Ovary (tissue), 9 donors: Measurements from ENCODE around the gene STARD5. TPM values are rescaled to one million over a fixed set of nuclear protein-coding genes. Genes with fewer than 3 reads are reported as not detected.

ENCODE experiments used
- DNase-seq, 5 donors: peaks; one replicate each; pipeline ENCODE4 v3.0.0-alpha.2; 2019 to 2020
- H3K27ac ChIP-seq, 2 donors: fragments of 200-600 bp; one replicate each; pipeline versions ENCODE4 v1.5.1 to v1.8.0; 2019 to 2022
- H3K27me3 ChIP-seq: fragments of 200-600 bp; one replicate; pipeline ENCODE4 v1.8.0; 2022
- H3K36me3 ChIP-seq: fragments of 200-600 bp; sonication (generic); one replicate; pipeline ENCODE4 v1.5.1; 2019
- H3K4me1 ChIP-seq: one replicate; pipeline ENCODE4 v1.8.1; 2013; ENCODE audit warnings: mild to moderate bottlenecking, moderate library complexity; ENCODE audit not compliant: insufficient read depth
- H3K4me3 ChIP-seq: fragments of 200-600 bp; sonication (generic); one replicate; pipeline ENCODE4 v1.5.1; 2017
- H3K9me3 ChIP-seq, 2 donors: fragments of 200-600 bp in 1 of 2; sonication (generic) in 1 of 2; one replicate each; pipeline versions ENCODE4 v1.5.1 to v1.8.1; 2013 to 2019; ENCODE audit warnings: mild to moderate bottlenecking in 1 of 2, moderate library complexity in 1 of 2
- EP300 ChIP-seq: sonication (generic); formaldehyde crosslinking; IDR thresholded peaks from one replicate; pipeline ENCODE4 v1.6.1; 2017; ENCODE audit warnings: antibody characterized with exemption
- POLR2A ChIP-seq: fragments of 450-650 bp; IDR thresholded peaks from one replicate; pipeline ENCODE4 v1.6.1; 2017; ENCODE audit warnings: antibody characterized with exemption, mild to moderate bottlenecking, moderate library complexity
- WGBS, 3 donors: extraction: QIAGEN DNeasy Blood & Tissue Kit in 1 of 3; methylation state at CpG; one replicate each; pipeline versions ENCODE4 v1.1.5 to v1.1.7; 2013 to 2017; 5-methylcytosine and 5-hydroxymethylcytosine counted together
- intact Hi-C, 4 donors: fragments of 100-400 bp; cut with DNase I; formaldehyde crosslinking; loops; one replicate each; pipeline versions ENCODE4 v1.11.0 to v1.15.1; 2022 to 2023
- polyA plus RNA-seq, 2 donors: library from polyadenylated mRNA; stranded (reverse); fragments of 200-250 nt in 1 of 2; fragments of 350-450 nt in 1 of 2; fragmentation: Illumina TruSeq in 1 of 2; extraction: RNeasy Lipid Tissue Mini Kit (QIAGEN cat#74804) in 1 of 2; gene quantifications; one replicate each; pipeline ENCODE4 v1.2.3, GENCODE V29; 2013 to 2014
- total RNA-seq, 7 donors: library from RNA; depleted of rRNA in 2 of 7; stranded (reverse); fragments of >200 nt in 2 of 7; fragmentation: NEBNext Ultra II Directional in 3 of 7; extraction: Animal tissue kit (Norgen Biotek cat#: 25700) in 3 of 7; gene quantifications; one replicate each; pipeline versions ENCODE4 v1.1.0 to v1.2.4, GENCODE V29; 2016 to 2023
- TF ChIP-seq, protein P1 (sequence below), 3 donors: fragments of 450-650 bp in 2 of 3; fragments of 200-600 bp in 1 of 3; IDR thresholded peaks; one replicate each; pipeline versions ENCODE4 v1.5.1 to v1.8.0; 2016 to 2022; ENCODE audit warnings: antibody characterized with exemption in 3 of 3, mild to moderate bottlenecking in 1 of 3
- donor health status: DM: no; HTN: no; CAD: no; lungs with moderate emphysema.
- donor health status: DM: no; HTN: no; CAD: no.
- donor health status: Bipolar disorder and iron deficiency.
- donor health status: DM: yes; HTN: yes; CAD: no.
- donor health status: DM: no; HTN: no; CAD: no.
- donor health status: DM: yes; HTN: yes; CAD: no.

STARD5 gene
- total and polyA plus RNA-seq, 9 donors: 3.8 to 9.4 (median 6.3) TPM

DNA sequence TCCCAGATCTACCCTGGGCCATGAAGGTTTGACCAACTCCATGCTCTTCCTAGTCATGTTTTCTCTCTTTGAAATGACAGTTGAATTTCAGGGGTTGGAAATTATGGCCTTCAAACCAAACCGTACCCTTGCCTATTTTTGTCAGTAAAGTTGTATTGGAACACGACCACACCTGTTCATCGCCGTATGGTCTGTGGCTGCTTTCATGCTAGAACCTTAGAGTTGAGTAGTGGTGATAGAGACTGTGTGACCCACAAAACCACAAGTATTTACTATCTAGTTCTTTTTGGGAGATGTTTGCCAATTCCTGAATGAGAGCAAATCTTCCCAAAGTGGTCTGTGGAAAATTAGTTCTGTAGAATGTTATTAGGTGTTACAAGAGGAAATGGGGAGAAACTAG lies 24.0 kb upstream of the STARD5 start:
- intact Hi-C loops: no loop called here
- WGBS, 3 donors: 77 to 91% (median 82%) methylated on average over 4 of the region's 4 CpGs
- Histone ChIP-seq H3K36me3 (no peaks in the 10 kb centered on the region), H3K27me3 (no peaks in the 10 kb centered on the region), H3K4me1 (no peaks in the 10 kb centered on the region), H3K9me3 (no peaks in the 10 kb centered on the region), H3K4me3 (no peak overlapping the region), H3K27ac (no peak overlapping the region)
- no peak for TF ChIP-seq EP300
- TF ChIP-seq POLR2A: no peak
- TF ChIP-seq, protein P1, sequence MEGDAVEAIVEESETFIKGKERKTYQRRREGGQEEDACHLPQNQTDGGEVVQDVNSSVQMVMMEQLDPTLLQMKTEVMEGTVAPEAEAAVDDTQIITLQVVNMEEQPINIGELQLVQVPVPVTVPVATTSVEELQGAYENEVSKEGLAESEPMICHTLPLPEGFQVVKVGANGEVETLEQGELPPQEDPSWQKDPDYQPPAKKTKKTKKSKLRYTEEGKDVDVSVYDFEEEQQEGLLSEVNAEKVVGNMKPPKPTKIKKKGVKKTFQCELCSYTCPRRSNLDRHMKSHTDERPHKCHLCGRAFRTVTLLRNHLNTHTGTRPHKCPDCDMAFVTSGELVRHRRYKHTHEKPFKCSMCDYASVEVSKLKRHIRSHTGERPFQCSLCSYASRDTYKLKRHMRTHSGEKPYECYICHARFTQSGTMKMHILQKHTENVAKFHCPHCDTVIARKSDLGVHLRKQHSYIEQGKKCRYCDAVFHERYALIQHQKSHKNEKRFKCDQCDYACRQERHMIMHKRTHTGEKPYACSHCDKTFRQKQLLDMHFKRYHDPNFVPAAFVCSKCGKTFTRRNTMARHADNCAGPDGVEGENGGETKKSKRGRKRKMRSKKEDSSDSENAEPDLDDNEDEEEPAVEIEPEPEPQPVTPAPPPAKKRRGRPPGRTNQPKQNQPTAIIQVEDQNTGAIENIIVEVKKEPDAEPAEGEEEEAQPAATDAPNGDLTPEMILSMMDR (IDR thresholded peaks at IDR 0.05): no peak
- DNase-seq: no peak

DNA sequence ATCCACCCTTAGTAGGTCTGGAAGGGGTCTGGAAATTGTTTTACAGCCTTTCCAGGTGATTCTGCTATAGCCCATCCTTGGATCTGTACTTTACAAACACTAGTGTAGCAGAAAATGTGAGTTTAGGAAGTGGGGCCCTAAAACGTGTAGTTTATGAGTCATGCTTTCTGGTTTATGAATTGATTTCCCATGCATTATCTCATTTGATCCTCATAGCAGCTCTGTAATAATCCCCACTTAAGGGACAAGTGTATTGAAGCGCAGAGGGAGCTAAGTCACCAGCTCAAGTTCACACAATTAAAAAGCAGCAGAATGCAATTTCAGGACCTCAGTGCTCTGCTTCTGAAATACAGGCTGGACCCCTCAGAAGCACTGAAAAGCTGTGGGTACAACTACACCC lies 22.7 kb upstream of the STARD5 start:
- DNase-seq: no peak
- Histone ChIP-seq H3K9me3 (no peaks in the 10 kb centered on the region), H3K4me1 (no peaks in the 10 kb centered on the region), H3K36me3 (no peaks in the 10 kb centered on the region), H3K27ac (no peak overlapping the region), H3K27me3 (no peaks in the 10 kb centered on the region), H3K4me3 (no peak overlapping the region)
- intact Hi-C loops: no loop called here
- WGBS, 3 donors: 70 to 73% (median 71%) methylated on average over 2 of the region's 2 CpGs
- TF ChIP-seq, protein P1 (IDR thresholded peaks at IDR 0.05): no peak
- TF ChIP-seq EP300: no peak

DNA sequence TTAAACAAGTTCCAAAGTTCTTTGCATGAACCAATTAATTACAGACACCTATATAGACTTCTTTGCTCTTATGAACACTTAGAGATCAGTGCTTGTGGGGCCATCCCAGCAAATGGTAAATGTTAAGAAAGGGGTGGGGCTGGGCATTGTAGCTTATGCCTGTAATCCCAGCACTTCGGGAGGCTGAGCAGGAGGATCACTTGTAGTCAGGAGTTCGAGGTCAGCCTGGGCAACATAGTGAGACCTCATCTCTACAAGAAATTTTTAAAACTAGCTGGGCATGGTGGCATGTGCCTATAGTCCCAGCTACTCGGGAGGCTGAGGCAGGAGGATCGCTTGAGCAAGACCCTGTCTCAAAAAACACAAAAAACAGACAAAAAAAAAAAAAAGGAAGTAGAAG lies 19.4 kb upstream of the STARD5 start:
- DNase-seq: no peak
- H3K4me3 ChIP-seq: no peak overlapping the region
- no peak for TF ChIP-seq POLR2A
- TF ChIP-seq, protein P1 (IDR thresholded peaks at IDR 0.05): no peak
- TF ChIP-seq EP300: no peak
- H3K27ac ChIP-seq: no peak overlapping the region
- no peaks in the 10 kb centered on the region for H3K9me3 ChIP-seq
- WGBS, 3 donors: 93 to 98% (median 93%) methylated on average over 4 of the region's 4 CpGs
- H3K27me3 ChIP-seq: no peaks in the 10 kb centered on the region
- no peaks in the 10 kb centered on the region for H3K36me3 ChIP-seq
- no peaks in the 10 kb centered on the region for H3K4me1 ChIP-seq
- intact Hi-C loops: no loop called here

DNA sequence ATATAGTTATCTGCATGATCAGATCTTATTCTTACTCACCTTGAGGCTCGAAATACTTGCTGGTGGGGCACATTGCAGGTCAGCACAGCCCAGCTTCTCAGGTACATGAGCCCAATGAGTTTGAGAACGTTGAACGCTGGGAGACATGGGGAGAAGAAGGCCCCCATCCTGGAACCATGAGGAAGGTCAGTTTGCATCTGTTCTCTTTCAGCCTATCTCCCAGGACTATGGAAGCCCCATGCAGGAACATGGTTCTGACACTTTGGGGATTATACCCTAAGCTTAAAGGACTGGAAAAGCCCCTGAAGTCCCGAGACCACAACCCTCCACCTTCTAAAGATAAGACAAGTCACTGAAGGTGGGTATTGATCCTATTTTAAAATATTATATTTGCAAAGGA lies 17.4 kb upstream of the STARD5 start:
- no peak for TF ChIP-seq POLR2A
- no peak for TF ChIP-seq EP300
- TF ChIP-seq, protein P1 (IDR thresholded peaks at IDR 0.05): no peak
- intact Hi-C loops: no loop called here
- H3K4me3 ChIP-seq: no peak overlapping the region

DNA sequence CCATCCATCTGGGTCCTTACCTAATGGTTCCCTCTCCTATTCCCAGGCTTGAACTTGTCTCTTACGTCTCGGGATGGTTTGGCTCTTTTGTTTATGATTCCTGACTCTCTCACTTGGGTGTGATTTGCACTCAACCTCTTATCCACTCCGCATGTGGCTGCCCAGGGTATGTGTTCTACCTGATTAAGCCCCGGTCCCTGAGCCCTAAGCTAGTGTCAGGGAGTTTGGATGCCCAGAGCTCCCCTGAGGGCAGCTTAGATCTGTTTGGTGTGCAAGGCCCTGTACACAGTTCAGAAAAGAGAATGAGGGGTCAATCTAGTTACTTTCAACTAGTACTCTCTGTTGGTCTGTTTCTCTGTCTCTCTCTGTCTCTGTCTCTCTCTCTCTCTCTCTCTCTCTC lies 15.9 kb upstream of the STARD5 start:
- Histone ChIP-seq H3K4me1 (peaks cover 2% of the 10 kb centered on the region), H3K4me3 (no peak overlapping the region), H3K27me3 (no peaks in the 10 kb centered on the region), H3K36me3 (no peaks in the 10 kb centered on the region), H3K9me3 (no peaks in the 10 kb centered on the region), H3K27ac (no peak overlapping the region)
- no peak for TF ChIP-seq POLR2A
- no peak for TF ChIP-seq EP300
- TF ChIP-seq, protein P1 (IDR thresholded peaks at IDR 0.05): no peak
- 68 to 83% (median 71%) methylated on average over 4 of the region's 4 CpGs for WGBS, 3 donors
- intact Hi-C loops: no loop called here
- DNase-seq: no peak

More for the DNA sequence above, 17.4 kb upstream of the STARD5 start:
- Histone ChIP-seq H3K27me3 (no peaks in the 10 kb centered on the region), H3K36me3 (no peaks in the 10 kb centered on the region), H3K9me3 (no peaks in the 10 kb centered on the region), H3K27ac (no peak overlapping the region), H3K4me1 (peaks cover 2% of the 10 kb centered on the region)
- 94 to 100% (median 97%) methylated on average over 4 of the region's 4 CpGs for WGBS, 3 donors
- DNase-seq: no peak
